Measurements from ENCODE around the gene ABRACL.
"Not testable (repeated sequence)": the region's sequence is repeated elsewhere in the genome, so short reads cannot be mapped to it uniquely, and the experiment has no call there.

ABRACL gene

GRCh38 chr6:139028658-139029469 lies at the start of gene ABRACL:
Gene ABRACL, plus strand, starts transcription at chr6:139028745. Its CDS starts 5,416 bp downstream, at chr6:139034161.
- no peak for DNase-seq

GRCh38 chr6:138979365-138979764 lies 49.2 kb upstream of the ABRACL start:
- DNase-seq, result no peak

- no peak for DNase-seq
Observed at GRCh38 chr6:138979813-138980668, 48.5 kb upstream of the ABRACL start.

- no peak for DNase-seq
Observed at GRCh38 chr6:138981416-138981815, 47.1 kb upstream of the ABRACL start.

GRCh38 chr6:138986578-138986977 lies 42.0 kb upstream of the ABRACL start:
- DNase-seq, result no peak

GRCh38 chr6:138987080-138987642 lies 41.4 kb upstream of the ABRACL start:
- no peak for DNase-seq

- peak; percentile 79 for DNase-seq
Observed at GRCh38 chr6:138987643-138988468, 40.7 kb upstream of the ABRACL start, which contains the start of gene REPS1. Gene REPS1, minus strand, starts transcription at chr6:138988253. Its CDS starts 571 bp downstream, at chr6:138987682.

GRCh38 chr6:138988469-138988834 lies 40.1 kb upstream of the ABRACL start:
- DNase-seq, result peak; percentile 79

GRCh38 chr6:138989098-138989983 lies 39.2 kb upstream of the ABRACL start:
- DNase-seq, result peak; percentile 82

GRCh38 chr6:138991206-138991605 lies 37.3 kb upstream of the ABRACL start:
- no peak for DNase-seq

GRCh38 chr6:138992965-138993364 lies 35.6 kb upstream of the ABRACL start:
- not testable (repeated sequence) for DNase-seq

GRCh38 chr6:138993410-138993809 lies 35.1 kb upstream of the ABRACL start:
- not testable (repeated sequence) for DNase-seq

- DNase-seq, result no peak
Observed at GRCh38 chr6:138996524-138996923, 32.0 kb upstream of the ABRACL start.

GRCh38 chr6:138997136-138997535 lies 31.4 kb upstream of the ABRACL start:
- no peak for DNase-seq

- peak; percentile 9 for DNase-seq
Observed at GRCh38 chr6:138999949-139000725, 28.4 kb upstream of the ABRACL start.

GRCh38 chr6:139003751-139004150 lies 24.8 kb upstream of the ABRACL start:
- no peak for DNase-seq

GRCh38 chr6:139006477-139006876 lies 22.1 kb upstream of the ABRACL start:
- DNase-seq, result no peak

- DNase-seq, result no peak
Observed at GRCh38 chr6:139007428-139007827, 21.1 kb upstream of the ABRACL start.

GRCh38 chr6:139008117-139008516 lies 20.4 kb upstream of the ABRACL start:
- DNase-seq, result no peak

GRCh38 chr6:139010674-139011073 lies 17.9 kb upstream of the ABRACL start:
- DNase-seq, result no peak

GRCh38 chr6:139011980-139012379 lies 16.6 kb upstream of the ABRACL start:
- DNase-seq, result no peak

All from NCI-H748 treated with DMSO at 0.1 percent for 48 hours (cell line).